ENCODE data around the gene TAAR1.

Gene TAAR1

DNA sequence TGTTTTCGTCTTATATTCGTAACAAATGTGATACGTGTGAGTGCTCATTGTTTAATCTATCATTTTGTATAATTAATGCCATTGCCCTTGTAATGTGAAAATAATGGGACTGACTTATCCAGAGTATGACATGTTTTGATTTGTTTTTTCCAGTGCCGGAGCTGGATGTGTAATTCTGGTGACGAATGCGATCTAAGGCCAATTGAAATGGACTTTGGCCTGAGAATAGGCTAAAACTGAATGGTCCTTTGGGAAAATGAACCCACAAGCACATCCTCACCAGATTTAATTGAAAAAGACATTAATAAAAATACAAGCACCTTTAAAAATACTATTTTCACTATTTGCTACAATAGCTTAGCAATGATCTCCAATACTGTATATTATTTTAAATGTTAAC lies 62.8 kb downstream of the TAAR1 start:
- DNase-seq (ENCODE audit: low read depth in 2 of 3, low spot score in 2 of 3): no peak
